ENCODE measurements around the gene HERC3.

- TF ChIP-seq POLR2A (IDR thresholded peaks at IDR 0.05) (no peak), CTCF (IDR thresholded peaks at IDR 0.05) (no peak)
These were observed 7.8 kb upstream of the HERC3 start for GRCh38 chr4:88584471-88584900.

All from gastroesophageal sphincter (tissue), 3 donors.